Activated CD4-positive, CD25-positive, alpha-beta regulatory T cell treated with anti-CD3 and anti-CD28 coated beads, Interleukin-2, amount 50 U/mL, for 24 hours (primary cell): ENCODE measurements around the gene GFER.

Experiments
- ATAC-seq, 2 donors: fragments of 150-1000 bp; cut with Tn5 transposase; one replicate each; pipeline ENCODE4 v1.10.0; 2021; ENCODE audit warnings: mild to moderate bottlenecking in 1 of 2, moderate library complexity in 1 of 2

The GFER gene

GRCh38 chr16:1990351-1991134, 6.5 kb downstream of the GFER start:
- no peak for ATAC-seq

GRCh38 chr16:1991135-1991551, 7.2 kb downstream of the GFER start:
- peak; percentile 26 to 31 for ATAC-seq

GRCh38 chr16:1991588-1991947, 7.6 kb downstream of the GFER start:
- no peak for ATAC-seq

GRCh38 chr16:1991948-1992703, 8.1 kb downstream of the GFER start:
- peak; percentile 64 to 69 for ATAC-seq

GRCh38 chr16:1992704-1993317, 8.8 kb downstream of the GFER start:
- no peak for ATAC-seq

- no peak for ATAC-seq
Observed at GRCh38 chr16:1993731-1994131, 9.7 kb downstream of the GFER start.

- ATAC-seq: no peak
Observed at GRCh38 chr16:1997494-1998359, 13.7 kb downstream of the GFER start.

- no peak for ATAC-seq
Observed at GRCh38 chr16:1998360-1998835, 14.4 kb downstream of the GFER start.

- ATAC-seq: no peak
Observed at GRCh38 chr16:1998852-1999801, 15.1 kb downstream of the GFER start.

GRCh38 chr16:1999866-2000514, 16.0 kb downstream of the GFER start:
- no peak for ATAC-seq

GRCh38 chr16:2001035-2001434, 17.0 kb downstream of the GFER start:
- no peak for ATAC-seq

GRCh38 chr16:2001456-2002355, 17.7 kb downstream of the GFER start:
- ATAC-seq: no peak

- no peak for ATAC-seq
Observed at GRCh38 chr16:2002406-2003230, 18.6 kb downstream of the GFER start.

GRCh38 chr16:2003231-2003826, 19.3 kb downstream of the GFER start:
- no peak for ATAC-seq

GRCh38 chr16:2003827-2004641, 20.0 kb downstream of the GFER start:
- peak; percentile 92 to 94 for ATAC-seq

GRCh38 chr16:2004795-2005517, 21.0 kb downstream of the GFER start:
- no peak for ATAC-seq

GRCh38 chr16:2005646-2006045, 21.7 kb downstream of the GFER start:
- ATAC-seq: no peak
